ENCODE measurements around the gene ZNF791.
"Not testable (repeated sequence)": the region's sequence is repeated elsewhere in the genome, so short reads cannot be mapped to it uniquely, and the experiment has no call there.

Gene ZNF791

GRCh38 chr19:12638611-12639182 is 28.0 kb downstream of the ZNF791 start:
- no peaks in the 10 kb centered on the region for H3K27me3 ChIP-seq (ENCODE audit: low read depth, low read length)
- H3K27ac ChIP-seq (ENCODE audit: low read length), result no peak overlapping the region
- H3K36me3 ChIP-seq (ENCODE audit: control insufficient read depth in 1 of 2, insufficient read depth in 2 of 2, low read length in 2 of 2), result no peaks in the 10 kb centered on the region
- H3K9me3 ChIP-seq (ENCODE audit: control insufficient read depth in 1 of 2, low read length in 2 of 2), result no peaks in the 10 kb centered on the region
- no peak overlapping the region for H3K4me3 ChIP-seq (ENCODE audit: low read depth in 1 of 2, low read length in 2 of 2)
- peaks cover 0 to 6% of the 10 kb centered on the region in 2 donors for H3K4me1 ChIP-seq (ENCODE audit: control insufficient read depth in 1 of 2, insufficient read depth in 2 of 2, low read length in 2 of 2)

GRCh38 chr19:12639901-12640613 is 29.3 kb downstream of the ZNF791 start:
- H3K27ac ChIP-seq (ENCODE audit: low read length), result no peak overlapping the region

GRCh38 chr19:12641456-12641855 is 30.7 kb downstream of the ZNF791 start:
- Histone ChIP-seq H3K4me1 (ENCODE audit: control insufficient read depth in 1 of 2, insufficient read depth in 2 of 2, low read length in 2 of 2) (peaks cover 0 to 6% of the 10 kb centered on the region in 2 donors), H3K4me3 (ENCODE audit: low read depth in 1 of 2, low read length in 2 of 2) (no peak overlapping the region), H3K27me3 (ENCODE audit: low read depth, low read length) (no peaks in the 10 kb centered on the region), H3K36me3 (ENCODE audit: control insufficient read depth in 1 of 2, insufficient read depth in 2 of 2, low read length in 2 of 2) (no peaks in the 10 kb centered on the region), H3K27ac (ENCODE audit: low read length) (no peak overlapping the region), H3K9me3 (ENCODE audit: control insufficient read depth in 1 of 2, low read length in 2 of 2) (no peaks in the 10 kb centered on the region)

More at GRCh38 chr19:12639901-12640613, 29.3 kb downstream of the ZNF791 start:
- no peaks in the 10 kb centered on the region for H3K27me3 ChIP-seq (ENCODE audit: low read depth, low read length)
- H3K4me3 ChIP-seq (ENCODE audit: low read depth in 1 of 2, low read length in 2 of 2), result peak overlapping the region; percentile 30 to 53
- no peaks in the 10 kb centered on the region for H3K9me3 ChIP-seq (ENCODE audit: control insufficient read depth in 1 of 2, low read length in 2 of 2)
- H3K36me3 ChIP-seq (ENCODE audit: control insufficient read depth in 1 of 2, insufficient read depth in 2 of 2, low read length in 2 of 2), result no peaks in the 10 kb centered on the region
- H3K4me1 ChIP-seq (ENCODE audit: control insufficient read depth in 1 of 2, insufficient read depth in 2 of 2, low read length in 2 of 2), result peaks cover 0 to 6% of the 10 kb centered on the region in 2 donors

- Histone ChIP-seq H3K27ac (ENCODE audit: low read length) (no peak overlapping the region), H3K4me3 (ENCODE audit: low read depth in 1 of 2, low read length in 2 of 2) (no peak overlapping the region), H3K36me3 (ENCODE audit: control insufficient read depth in 1 of 2, insufficient read depth in 2 of 2, low read length in 2 of 2) (no peaks in the 10 kb centered on the region), H3K27me3 (ENCODE audit: low read depth, low read length) (no peaks in the 10 kb centered on the region), H3K9me3 (ENCODE audit: control insufficient read depth in 1 of 2, low read length in 2 of 2) (no peaks in the 10 kb centered on the region), H3K4me1 (ENCODE audit: control insufficient read depth in 1 of 2, insufficient read depth in 2 of 2, low read length in 2 of 2) (peaks cover 0 to 8% of the 10 kb centered on the region in 2 donors)
Measured at GRCh38 chr19:12642506-12642905, 31.8 kb downstream of the ZNF791 start.

GRCh38 chr19:12643716-12644115 is 33.0 kb downstream of the ZNF791 start:
- H3K9me3 ChIP-seq (ENCODE audit: control insufficient read depth in 1 of 2, low read length in 2 of 2); H3K27me3 ChIP-seq (ENCODE audit: low read depth, low read length); H3K4me3 ChIP-seq (ENCODE audit: low read depth in 1 of 2, low read length in 2 of 2); H3K27ac ChIP-seq (ENCODE audit: low read length); H3K36me3 ChIP-seq (ENCODE audit: control insufficient read depth in 1 of 2, insufficient read depth in 2 of 2, low read length in 2 of 2): not testable (repeated sequence)
- H3K4me1 ChIP-seq (ENCODE audit: control insufficient read depth in 1 of 2, insufficient read depth in 2 of 2, low read length in 2 of 2), result peaks cover 0 to 19% of the 10 kb centered on the region in 2 donors

- H3K4me3 ChIP-seq (ENCODE audit: low read depth in 1 of 2, low read length in 2 of 2), result no peak overlapping the region
- H3K27me3 ChIP-seq (ENCODE audit: low read depth, low read length), result no peaks in the 10 kb centered on the region
- H3K27ac ChIP-seq (ENCODE audit: low read length), result no peak overlapping the region
- no peaks in the 10 kb centered on the region for H3K9me3 ChIP-seq (ENCODE audit: control insufficient read depth in 1 of 2, low read length in 2 of 2)
- peaks cover 0 to 13% of the 10 kb centered on the region in 2 donors for H3K4me1 ChIP-seq (ENCODE audit: control insufficient read depth in 1 of 2, insufficient read depth in 2 of 2, low read length in 2 of 2)
- H3K36me3 ChIP-seq (ENCODE audit: control insufficient read depth in 1 of 2, insufficient read depth in 2 of 2, low read length in 2 of 2), result no peaks in the 10 kb centered on the region
Measured at GRCh38 chr19:12646551-12646950, 35.8 kb downstream of the ZNF791 start.

- H3K9me3 ChIP-seq (ENCODE audit: control insufficient read depth in 1 of 2, low read length in 2 of 2), result no peaks in the 10 kb centered on the region
- H3K27ac ChIP-seq (ENCODE audit: low read length), result no peak overlapping the region
- peaks cover 0 to under 1% of the 10 kb centered on the region in 2 donors for H3K36me3 ChIP-seq (ENCODE audit: control insufficient read depth in 1 of 2, insufficient read depth in 2 of 2, low read length in 2 of 2)
- peaks cover 0 to 13% of the 10 kb centered on the region in 2 donors for H3K4me1 ChIP-seq (ENCODE audit: control insufficient read depth in 1 of 2, insufficient read depth in 2 of 2, low read length in 2 of 2)
- peak overlapping the region in 1 of 2 donors; percentile 51 for H3K4me3 ChIP-seq (ENCODE audit: low read depth in 1 of 2, low read length in 2 of 2)
- no peaks in the 10 kb centered on the region for H3K27me3 ChIP-seq (ENCODE audit: low read depth, low read length)
Measured at GRCh38 chr19:12647047-12647446, 36.3 kb downstream of the ZNF791 start.

- no peaks in the 10 kb centered on the region for H3K9me3 ChIP-seq (ENCODE audit: control insufficient read depth in 1 of 2, low read length in 2 of 2)
- peaks cover 0 to 13% of the 10 kb centered on the region in 2 donors for H3K4me1 ChIP-seq (ENCODE audit: control insufficient read depth in 1 of 2, insufficient read depth in 2 of 2, low read length in 2 of 2)
- no peak overlapping the region for H3K27ac ChIP-seq (ENCODE audit: low read length)
- peak overlapping the region; percentile 39 to 51 for H3K4me3 ChIP-seq (ENCODE audit: low read depth in 1 of 2, low read length in 2 of 2)
- peaks cover 0 to 4% of the 10 kb centered on the region in 2 donors for H3K36me3 ChIP-seq (ENCODE audit: control insufficient read depth in 1 of 2, insufficient read depth in 2 of 2, low read length in 2 of 2)
- no peaks in the 10 kb centered on the region for H3K27me3 ChIP-seq (ENCODE audit: low read depth, low read length)
Measured at GRCh38 chr19:12647490-12648071, 36.9 kb downstream of the ZNF791 start.

- Histone ChIP-seq H3K36me3 (ENCODE audit: control insufficient read depth in 1 of 2, insufficient read depth in 2 of 2, low read length in 2 of 2) (peaks cover 0 to 4% of the 10 kb centered on the region in 2 donors), H3K4me1 (ENCODE audit: control insufficient read depth in 1 of 2, insufficient read depth in 2 of 2, low read length in 2 of 2) (peaks cover 0 to 13% of the 10 kb centered on the region in 2 donors), H3K27ac (ENCODE audit: low read length) (no peak overlapping the region), H3K9me3 (ENCODE audit: control insufficient read depth in 1 of 2, low read length in 2 of 2) (no peaks in the 10 kb centered on the region), H3K4me3 (ENCODE audit: low read depth in 1 of 2, low read length in 2 of 2) (peak overlapping the region in 1 of 2 donors; percentile 51), H3K27me3 (ENCODE audit: low read depth, low read length) (no peaks in the 10 kb centered on the region)
Measured at GRCh38 chr19:12648088-12648487, 37.4 kb downstream of the ZNF791 start.

- no peaks in the 10 kb centered on the region for H3K27me3 ChIP-seq (ENCODE audit: low read depth, low read length)
- H3K4me3 ChIP-seq (ENCODE audit: low read depth in 1 of 2, low read length in 2 of 2), result no peak overlapping the region
- H3K4me1 ChIP-seq (ENCODE audit: control insufficient read depth in 1 of 2, insufficient read depth in 2 of 2, low read length in 2 of 2), result peaks cover 0 to 13% of the 10 kb centered on the region in 2 donors
- H3K9me3 ChIP-seq (ENCODE audit: control insufficient read depth in 1 of 2, low read length in 2 of 2), result no peaks in the 10 kb centered on the region
- no peak overlapping the region for H3K27ac ChIP-seq (ENCODE audit: low read length)
- peaks cover 2 to 9% of the 10 kb centered on the region in 2 donors for H3K36me3 ChIP-seq (ENCODE audit: control insufficient read depth in 1 of 2, insufficient read depth in 2 of 2, low read length in 2 of 2)
Measured at GRCh38 chr19:12649941-12650340, 39.2 kb downstream of the ZNF791 start.

- peaks cover 19 to 28% of the 10 kb centered on the region in 2 donors for H3K36me3 ChIP-seq (ENCODE audit: control insufficient read depth in 1 of 2, insufficient read depth in 2 of 2, low read length in 2 of 2)
Measured at GRCh38 chr19:12652219-12652618, 41.5 kb downstream of the ZNF791 start.

More at GRCh38 chr19:12652219-12652618, 41.5 kb downstream of the ZNF791 start:
- H3K27me3 ChIP-seq (ENCODE audit: low read depth, low read length), result no peaks in the 10 kb centered on the region
- peaks cover 0 to 13% of the 10 kb centered on the region in 2 donors for H3K4me1 ChIP-seq (ENCODE audit: control insufficient read depth in 1 of 2, insufficient read depth in 2 of 2, low read length in 2 of 2)
- H3K9me3 ChIP-seq (ENCODE audit: control insufficient read depth in 1 of 2, low read length in 2 of 2), result no peaks in the 10 kb centered on the region
- H3K27ac ChIP-seq (ENCODE audit: low read length), result no peak overlapping the region
- H3K4me3 ChIP-seq (ENCODE audit: low read depth in 1 of 2, low read length in 2 of 2), result no peak overlapping the region
